OCI-LY1 (cell line): ENCODE data around the gene IFI27.

ENCODE experiments used
- H2AFZ ChIP-seq: fragments of 200-600 bp; sonication (generic), shearing (Covaris generic); 2 replicates; pipeline ENCODE4 v1.6.0; 2014; ENCODE audit warnings: antibody characterized with exemption, mild to moderate bottlenecking, low read length
- H3F3A ChIP-seq: fragments of 200-600 bp; sonication (generic), shearing (Covaris generic); 2 replicates; pipeline ENCODE4 v1.6.0; 2014; ENCODE audit warnings: mild to moderate bottlenecking, antibody characterized with exemption, low read length, moderate library complexity; ENCODE audit not compliant: insufficient read depth
- H3K27ac ChIP-seq: fragments of 200-600 bp; sonication (generic); 2 replicates; pipeline ENCODE4 v1.5.1; 2014; ENCODE audit warnings: low read length, mixed run types, mild to moderate bottlenecking, low read depth; ENCODE audit not compliant: poor library complexity, severe bottlenecking
- H3K27me3 ChIP-seq: fragments of 200-600 bp; sonication (generic); 2 replicates; pipeline ENCODE4 v1.6.0; 2014; ENCODE audit warnings: antibody characterized with exemption, mild to moderate bottlenecking, low read length, moderate library complexity; ENCODE audit not compliant: insufficient read depth
- H3K36me3 ChIP-seq: fragments of 200-600 bp; sonication (generic); 2 replicates; pipeline ENCODE4 v1.6.1; 2014; ENCODE audit warnings: mild to moderate bottlenecking, antibody characterized with exemption, low read length, moderate library complexity, mixed read lengths; ENCODE audit not compliant: insufficient read depth
- H3K4me1 ChIP-seq: fragments of 200-600 bp; sonication (generic); 2 replicates; pipeline ENCODE4 v1.5.1; 2014; ENCODE audit warnings: mild to moderate bottlenecking, low read length, moderate library complexity; ENCODE audit not compliant: insufficient read depth, severe bottlenecking
- H3K4me2 ChIP-seq: fragments of 200-600 bp; sonication (generic), shearing (Covaris generic); 2 replicates; pipeline ENCODE4 v1.6.1; 2014; ENCODE audit warnings: low read length
- H3K4me3 ChIP-seq: fragments of 200-600 bp; sonication (generic); 2 replicates; pipeline ENCODE4 v1.5.1; 2014; ENCODE audit warnings: low read length, low read depth, mild to moderate bottlenecking, mixed read lengths; ENCODE audit not compliant: poor library complexity, severe bottlenecking
- H3K79me2 ChIP-seq: fragments of 200-600 bp; shearing (Covaris generic); 2 replicates; pipeline ENCODE4 v1.6.1; 2016; ENCODE audit warnings: mixed run types, low read length, mixed read lengths; ENCODE audit not compliant: insufficient read depth
- H3K9ac ChIP-seq: fragments of 200-600 bp; sonication (generic), shearing (Covaris generic); 2 replicates; pipeline ENCODE4 v1.6.1; 2014; ENCODE audit warnings: mild to moderate bottlenecking, low read length, mixed read lengths
- H3K9me2 ChIP-seq: fragments of 200-600 bp; sonication (generic), shearing (Covaris generic); 2 replicates; pipeline ENCODE4 v1.6.1; 2014; ENCODE audit warnings: low read depth, mild to moderate bottlenecking, low read length, mixed read lengths
- H3K9me3 ChIP-seq: fragments of 200-600 bp; shearing (Covaris generic); 2 replicates; pipeline ENCODE4 v1.6.1; 2014; ENCODE audit warnings: low read length, mixed read lengths
- H4K20me1 ChIP-seq: fragments of 200-600 bp; sonication (generic), shearing (Covaris generic); 2 replicates; pipeline ENCODE4 v1.6.0; 2016; ENCODE audit warnings: mild to moderate bottlenecking, low read length; ENCODE audit not compliant: insufficient read depth
- CTCF ChIP-seq: fragments of 200-600 bp; sonication (generic), shearing (Covaris generic); IDR thresholded peaks from 2 replicates; pipeline ENCODE4 v1.5.1; 2017; ENCODE audit warnings: mild to moderate bottlenecking, antibody characterized with exemption, low read length, moderate library complexity, mixed read lengths
- EZH2 ChIP-seq: fragments of 200-600 bp; sonication (generic), shearing (Covaris generic); IDR thresholded peaks from 2 replicates; pipeline ENCODE4 v1.8.0; 2017; ENCODE audit warnings: borderline replicate concordance, mixed run types, mild to moderate bottlenecking, antibody characterized with exemption, low read length, moderate library complexity, mixed read lengths

IFI27 gene

GRCh38 chr14:94157197-94157596 is 46.7 kb downstream of the IFI27 start:
- Histone ChIP-seq H2AFZ (no peak overlapping the region), H3K4me1 (no peaks in the 10 kb centered on the region), H3K9ac (no peak overlapping the region), H3K79me2 (no peaks in the 10 kb centered on the region), H4K20me1 (no peaks in the 10 kb centered on the region), H3K4me2 (no peak overlapping the region), H3K27me3 (no peaks in the 10 kb centered on the region), H3K27ac (no peak overlapping the region), H3K4me3 (no peak overlapping the region), H3F3A (no peaks in the 10 kb centered on the region), H3K36me3 (no peaks in the 10 kb centered on the region; the same call in 1 of the 2 replicates), H3K9me2 (no peaks in the 10 kb centered on the region), H3K9me3 (no peaks in the 10 kb centered on the region)
- TF ChIP-seq EZH2 (no peak), CTCF (no peak)

GRCh38 chr14:94158239-94158883 is 47.8 kb downstream of the IFI27 start:
- no peaks in the 10 kb centered on the region for H3K27me3 ChIP-seq

GRCh38 chr14:94161058-94161457 is 50.5 kb downstream of the IFI27 start:
- TF ChIP-seq CTCF: no peak
- no peak for TF ChIP-seq EZH2

More at GRCh38 chr14:94158239-94158883, 47.8 kb downstream of the IFI27 start:
- Histone ChIP-seq H3K27ac (no peak overlapping the region), H3K79me2 (no peaks in the 10 kb centered on the region), H4K20me1 (no peaks in the 10 kb centered on the region), H3K36me3 (no peaks in the 10 kb centered on the region; the same call in 1 of the 2 replicates), H2AFZ (no peak overlapping the region), H3K4me2 (no peak overlapping the region), H3F3A (no peaks in the 10 kb centered on the region), H3K9me3 (no peaks in the 10 kb centered on the region), H3K9me2 (no peaks in the 10 kb centered on the region), H3K4me1 (no peaks in the 10 kb centered on the region), H3K4me3 (no peak overlapping the region), H3K9ac (no peak overlapping the region)
- no peak for TF ChIP-seq EZH2
- no peak for TF ChIP-seq CTCF

More at GRCh38 chr14:94161058-94161457, 50.5 kb downstream of the IFI27 start:
- Histone ChIP-seq H3K4me2 (no peak overlapping the region), H3K4me1 (no peaks in the 10 kb centered on the region), H3K9me3 (no peaks in the 10 kb centered on the region), H3K9me2 (no peaks in the 10 kb centered on the region), H3K27ac (no peak overlapping the region), H3K4me3 (no peak overlapping the region), H4K20me1 (no peaks in the 10 kb centered on the region), H3F3A (no peaks in the 10 kb centered on the region), H2AFZ (no peak overlapping the region), H3K36me3 (no peaks in the 10 kb centered on the region), H3K9ac (no peak overlapping the region), H3K79me2 (no peaks in the 10 kb centered on the region), H3K27me3 (no peaks in the 10 kb centered on the region)
